Measurements from ENCODE around the gene NFATC3.

The NFATC3 gene

GRCh38 chr16:68230956-68231355, 145.8 kb downstream of the NFATC3 start:
- Mint-ChIP-seq H3K27me3 (no peaks in the 10 kb centered on the region), H3K36me3 (ENCODE audit: insufficient read depth) (peaks cover 64% of the 10 kb centered on the region), H3K9me3 (no peaks in the 10 kb centered on the region), H3K27ac (peak overlapping the region; percentile 13 to 82), H3K4me3 (peak overlapping the region in 1 of 2 donors; percentile 11), H3K4me1 (ENCODE audit: low read depth in 2 of 2) (peaks cover 11 to 20% of the 10 kb centered on the region in 2 donors)
- no peak for DNase-seq
- ATAC-seq (replicated peaks), result no peak

- Mint-ChIP-seq H3K4me1 (ENCODE audit: low read depth in 2 of 2) (peaks cover 16 to 23% of the 10 kb centered on the region in 2 donors), H3K36me3 (ENCODE audit: insufficient read depth) (peaks cover 58% of the 10 kb centered on the region), H3K27me3 (no peaks in the 10 kb centered on the region), H3K9me3 (no peaks in the 10 kb centered on the region), H3K4me3 (no peak overlapping the region), H3K27ac (peak overlapping the region; percentile 13 to 82)
- DNase-seq (no peak), ATAC-seq (replicated peaks) (no peak)
These were observed 146.4 kb downstream of the NFATC3 start for GRCh38 chr16:68231384-68232136.

- Mint-ChIP-seq H3K27ac (peak overlapping the region in 1 of 2 donors; percentile 59), H3K4me1 (ENCODE audit: low read depth in 2 of 2) (peaks cover 19 to 20% of the 10 kb centered on the region in 2 donors), H3K9me3 (no peaks in the 10 kb centered on the region), H3K36me3 (ENCODE audit: insufficient read depth) (peaks cover 52% of the 10 kb centered on the region), H3K4me3 (no peak overlapping the region), H3K27me3 (no peaks in the 10 kb centered on the region)
- DNase-seq (no peak), ATAC-seq (replicated peaks) (no peak)
These were observed 147.2 kb downstream of the NFATC3 start for GRCh38 chr16:68232335-68232734.

- Mint-ChIP-seq H3K36me3 (ENCODE audit: insufficient read depth) (peaks cover 51% of the 10 kb centered on the region), H3K4me3 (no peak overlapping the region), H3K4me1 (ENCODE audit: low read depth in 2 of 2) (peaks cover 24 to 25% of the 10 kb centered on the region in 2 donors), H3K9me3 (no peaks in the 10 kb centered on the region), H3K27me3 (no peaks in the 10 kb centered on the region), H3K27ac (peak overlapping the region in 1 of 2 donors; percentile 12)
- no peak for DNase-seq
- peak; percentile 3 for ATAC-seq (replicated peaks)
These were observed 148.1 kb downstream of the NFATC3 start for GRCh38 chr16:68233085-68233834.

GRCh38 chr16:68233835-68234187, 148.6 kb downstream of the NFATC3 start:
- no peaks in the 10 kb centered on the region for H3K9me3 Mint-ChIP-seq
- H3K4me1 Mint-ChIP-seq (ENCODE audit: low read depth in 2 of 2), result peaks cover 26 to 29% of the 10 kb centered on the region in 2 donors
- DNase-seq, result no peak
- no peaks in the 10 kb centered on the region for H3K27me3 Mint-ChIP-seq
- ATAC-seq (replicated peaks), result no peak
- H3K4me3 Mint-ChIP-seq, result no peak overlapping the region
- H3K27ac Mint-ChIP-seq, result peak overlapping the region in 1 of 2 donors; percentile 12
- H3K36me3 Mint-ChIP-seq (ENCODE audit: insufficient read depth), result peaks cover 49% of the 10 kb centered on the region

GRCh38 chr16:68234188-68235107, 149.3 kb downstream of the NFATC3 start:
- Mint-ChIP-seq H3K4me3 (peak overlapping the region; percentile 22 to 37), H3K27ac (peak overlapping the region; percentile 17 to 59), H3K4me1 (ENCODE audit: low read depth in 2 of 2) (peaks cover 26 to 27% of the 10 kb centered on the region in 2 donors), H3K27me3 (no peaks in the 10 kb centered on the region), H3K9me3 (no peaks in the 10 kb centered on the region), H3K36me3 (ENCODE audit: insufficient read depth) (peaks cover 49% of the 10 kb centered on the region)
- ATAC-seq (replicated peaks) (no peak), DNase-seq (peak in 1 of 3 experiments; percentile 16)

- no peak for DNase-seq
These were observed 150.1 kb downstream of the NFATC3 start for GRCh38 chr16:68235108-68235886.

GRCh38 chr16:68235887-68236136, 150.6 kb downstream of the NFATC3 start, which contains the start of gene ESRP2:
ESRP2 (minus strand) TSS chr16:68236127; CDS start chr16:68236045, 82 bp downstream.
- Mint-ChIP-seq H3K9me3 (no peaks in the 10 kb centered on the region), H3K36me3 (ENCODE audit: insufficient read depth) (peaks cover 40% of the 10 kb centered on the region), H3K4me1 (ENCODE audit: low read depth in 2 of 2) (peaks cover 24 to 27% of the 10 kb centered on the region in 2 donors), H3K27me3 (no peaks in the 10 kb centered on the region), H3K4me3 (peak within 1 kb of the TSS; percentile 93 to 98), H3K27ac (peak within 1 kb of the TSS; percentile 64 to 76)
- DNase-seq, result no peak
- ATAC-seq (replicated peaks), result no peak

More at GRCh38 chr16:68235108-68235886, 150.1 kb downstream of the NFATC3 start:
- Mint-ChIP-seq H3K4me1 (ENCODE audit: low read depth in 2 of 2) (peaks cover 27% of the 10 kb centered on the region in 2 donors), H3K36me3 (ENCODE audit: insufficient read depth) (peaks cover 46% of the 10 kb centered on the region), H3K27ac (peak overlapping the region; percentile 17 to 59), H3K4me3 (peak overlapping the region; percentile 37 to 48), H3K9me3 (no peaks in the 10 kb centered on the region), H3K27me3 (no peaks in the 10 kb centered on the region)
- ATAC-seq (replicated peaks), result no peak

GRCh38 chr16:68236137-68236825, 151.1 kb downstream of the NFATC3 start:
- H3K36me3 Mint-ChIP-seq (ENCODE audit: insufficient read depth), result peaks cover 36% of the 10 kb centered on the region
- H3K9me3 Mint-ChIP-seq, result no peaks in the 10 kb centered on the region
- ATAC-seq (replicated peaks) (peak; percentile 44), DNase-seq (peak; percentile 20 to 47 (median 32))
- H3K27ac Mint-ChIP-seq, result peak overlapping the region; percentile 64 to 76
- no peaks in the 10 kb centered on the region for H3K27me3 Mint-ChIP-seq
- peak overlapping the region; percentile 93 to 98 for H3K4me3 Mint-ChIP-seq
- H3K4me1 Mint-ChIP-seq (ENCODE audit: low read depth in 2 of 2), result peaks cover 24 to 27% of the 10 kb centered on the region in 2 donors

- no peaks in the 10 kb centered on the region for H3K27me3 Mint-ChIP-seq
- DNase-seq (peak in 1 of 3 experiments; percentile 19), ATAC-seq (replicated peaks) (peak; percentile 13)
- peaks cover 24 to 27% of the 10 kb centered on the region in 2 donors for H3K4me1 Mint-ChIP-seq (ENCODE audit: low read depth in 2 of 2)
- peak overlapping the region; percentile 93 to 98 for H3K4me3 Mint-ChIP-seq
- peak overlapping the region; percentile 64 to 76 for H3K27ac Mint-ChIP-seq
- no peaks in the 10 kb centered on the region for H3K9me3 Mint-ChIP-seq
- peaks cover 36% of the 10 kb centered on the region for H3K36me3 Mint-ChIP-seq (ENCODE audit: insufficient read depth)
These were observed 151.7 kb downstream of the NFATC3 start for GRCh38 chr16:68236826-68237242.

GRCh38 chr16:68237243-68238028, 152.3 kb downstream of the NFATC3 start:
- Mint-ChIP-seq H3K27ac (peak overlapping the region; percentile 64 to 76), H3K4me3 (peak overlapping the region; percentile 93 to 98), H3K9me3 (no peaks in the 10 kb centered on the region), H3K36me3 (ENCODE audit: insufficient read depth) (peaks cover 31% of the 10 kb centered on the region), H3K4me1 (ENCODE audit: low read depth in 2 of 2) (peaks cover 23 to 27% of the 10 kb centered on the region in 2 donors), H3K27me3 (no peaks in the 10 kb centered on the region)
- peak; percentile 70 for ATAC-seq (replicated peaks)
- DNase-seq, result peak; percentile 77 to 82 (median 82)

Measured in effector memory CD8-positive, alpha-beta T cell (primary cell).